GM12865 (cell line): Measurements from ENCODE around the gene EBPL.
"Not testable (repeated sequence)": the region's sequence is repeated elsewhere in the genome, so short reads cannot be mapped to it uniquely, and the experiment has no call there.

Experiments used
- DNase-seq: peaks from one replicate; pipeline ENCODE4 v3.0.0; 2010; ENCODE audit warnings: low read depth
- H3K4me3 ChIP-seq: 2 replicates; pipeline ENCODE4 v1.5.1; 2011; ENCODE audit warnings: mild to moderate bottlenecking, low read depth, low read length, control low read depth
- TF ChIP-seq, protein P1 (sequence below): IDR thresholded peaks from 2 replicates; pipeline ENCODE4 v1.5.1; 2011; ENCODE audit warnings: low read length, control low read depth, low read depth, inconsistent platforms; ENCODE audit not compliant: insufficient read depth; ENCODE audit errors: missing control alignments

The EBPL gene

DNA sequence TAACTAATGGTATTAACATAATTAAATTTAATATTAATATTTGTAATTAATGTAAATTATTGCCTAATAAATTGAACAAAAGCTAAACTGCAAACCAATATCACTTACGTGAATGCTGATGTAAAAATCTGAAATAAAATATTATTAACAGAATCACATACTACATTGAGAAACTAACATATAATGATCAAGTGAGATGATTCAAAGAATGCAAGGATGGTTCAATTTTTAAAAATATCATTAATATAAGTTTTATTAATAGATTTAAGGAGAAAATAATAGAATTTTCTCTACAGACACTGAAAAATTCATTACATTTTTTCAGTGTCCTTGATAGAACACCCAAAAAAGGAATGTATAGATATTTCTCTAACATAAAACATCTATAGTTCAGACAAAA lies 23.5 kb upstream of the EBPL start:
- TF ChIP-seq, protein P1, sequence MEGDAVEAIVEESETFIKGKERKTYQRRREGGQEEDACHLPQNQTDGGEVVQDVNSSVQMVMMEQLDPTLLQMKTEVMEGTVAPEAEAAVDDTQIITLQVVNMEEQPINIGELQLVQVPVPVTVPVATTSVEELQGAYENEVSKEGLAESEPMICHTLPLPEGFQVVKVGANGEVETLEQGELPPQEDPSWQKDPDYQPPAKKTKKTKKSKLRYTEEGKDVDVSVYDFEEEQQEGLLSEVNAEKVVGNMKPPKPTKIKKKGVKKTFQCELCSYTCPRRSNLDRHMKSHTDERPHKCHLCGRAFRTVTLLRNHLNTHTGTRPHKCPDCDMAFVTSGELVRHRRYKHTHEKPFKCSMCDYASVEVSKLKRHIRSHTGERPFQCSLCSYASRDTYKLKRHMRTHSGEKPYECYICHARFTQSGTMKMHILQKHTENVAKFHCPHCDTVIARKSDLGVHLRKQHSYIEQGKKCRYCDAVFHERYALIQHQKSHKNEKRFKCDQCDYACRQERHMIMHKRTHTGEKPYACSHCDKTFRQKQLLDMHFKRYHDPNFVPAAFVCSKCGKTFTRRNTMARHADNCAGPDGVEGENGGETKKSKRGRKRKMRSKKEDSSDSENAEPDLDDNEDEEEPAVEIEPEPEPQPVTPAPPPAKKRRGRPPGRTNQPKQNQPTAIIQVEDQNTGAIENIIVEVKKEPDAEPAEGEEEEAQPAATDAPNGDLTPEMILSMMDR, result no peak
- no peak for DNase-seq
- H3K4me3 ChIP-seq, result no peak overlapping the region

DNA sequence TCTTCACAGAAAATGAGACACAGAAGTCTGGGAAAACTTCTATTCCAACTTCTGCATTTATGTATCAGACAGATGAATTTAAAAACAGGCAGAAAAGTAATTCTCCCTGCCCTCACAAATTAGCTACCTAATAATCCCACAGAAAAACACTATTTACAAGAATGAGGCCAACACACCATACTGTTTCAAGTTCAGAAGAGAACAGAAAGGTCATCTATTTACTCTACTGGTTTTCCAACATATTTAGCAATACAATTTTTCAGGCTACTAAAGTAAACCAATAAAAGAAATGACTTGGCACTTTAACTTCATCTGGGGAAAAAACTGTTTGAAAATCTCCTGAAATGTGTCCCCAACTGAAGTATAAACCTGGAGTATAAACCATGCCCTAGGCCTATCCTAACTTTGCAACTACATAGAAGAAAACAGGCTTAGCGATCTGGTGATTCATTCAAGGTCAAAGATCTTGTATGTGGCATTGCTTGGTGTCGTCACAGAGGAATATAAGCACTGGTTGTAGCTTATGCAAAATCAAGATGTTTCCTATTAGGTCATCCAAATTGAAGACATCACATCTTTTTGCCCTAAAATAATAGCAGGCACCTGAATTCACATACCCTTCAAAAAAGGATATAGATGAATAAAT lies 20.1 kb upstream of the EBPL start:
- H3K4me3 ChIP-seq, result no peak overlapping the region
- TF ChIP-seq, protein P1, result no peak
- DNase-seq, result no peak

DNA sequence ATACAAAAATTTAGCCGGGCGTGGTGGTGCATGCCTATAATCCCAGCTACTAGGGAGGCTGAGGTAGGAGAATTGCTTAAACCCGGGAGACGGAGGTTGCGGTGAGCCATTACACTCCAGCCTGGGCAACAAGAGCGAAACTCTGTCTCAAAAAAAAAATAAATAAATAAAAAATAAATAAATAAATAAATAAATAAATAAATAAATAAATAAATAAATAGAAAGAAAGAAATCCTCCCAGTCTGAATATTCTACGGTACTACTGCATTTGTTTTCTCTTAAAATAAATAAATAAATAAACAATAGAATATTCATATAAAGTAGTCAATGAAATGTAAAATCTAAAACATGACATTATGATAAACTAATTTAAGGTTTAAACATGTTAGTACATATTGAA lies 13.0 kb upstream of the EBPL start:
- H3K4me3 ChIP-seq, DNase-seq: not testable (repeated sequence)

DNA sequence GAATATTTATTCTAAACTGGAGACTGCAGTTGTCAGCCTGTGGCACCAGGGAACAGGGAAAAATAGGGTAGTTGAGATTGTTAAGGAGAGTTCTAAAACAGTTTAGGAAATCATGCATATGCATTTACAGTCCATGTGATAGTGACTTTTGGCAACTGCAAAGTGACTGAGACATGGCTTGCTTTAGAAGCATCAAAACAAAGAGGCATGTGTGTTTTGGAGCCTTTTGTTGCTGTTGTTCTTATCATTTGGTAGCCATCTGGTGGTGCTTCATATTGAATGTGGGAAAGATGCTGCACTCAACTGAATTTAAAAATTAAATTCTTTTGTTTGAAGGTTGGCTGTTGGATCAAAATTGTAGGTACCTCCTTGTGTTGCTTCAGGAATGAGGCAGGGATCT lies 10.2 kb upstream of the EBPL start:
- no peak for DNase-seq
- no peak overlapping the region for H3K4me3 ChIP-seq
- TF ChIP-seq, protein P1, result no peak

DNA sequence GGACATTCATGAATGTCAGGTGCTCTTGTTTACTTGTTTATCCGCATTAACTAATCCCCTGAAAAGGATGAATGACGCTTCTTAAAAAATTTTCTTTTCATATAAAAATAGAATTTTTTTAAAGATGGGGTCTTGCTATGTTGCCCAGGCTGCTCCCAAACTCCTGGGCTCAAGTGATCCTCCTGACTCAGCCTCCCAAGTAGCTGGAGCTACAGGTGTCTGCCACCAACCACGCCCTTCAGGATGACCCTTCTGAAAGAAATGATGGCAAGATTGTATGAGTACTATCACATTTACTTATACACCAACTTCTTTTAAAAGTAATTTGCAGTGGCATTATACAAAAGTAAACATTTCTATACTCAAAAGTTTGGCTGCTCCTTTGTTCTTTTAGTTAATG lies 6.2 kb upstream of the EBPL start:
- no peak overlapping the region for H3K4me3 ChIP-seq
- DNase-seq, result no peak
- TF ChIP-seq, protein P1, result no peak

DNA sequence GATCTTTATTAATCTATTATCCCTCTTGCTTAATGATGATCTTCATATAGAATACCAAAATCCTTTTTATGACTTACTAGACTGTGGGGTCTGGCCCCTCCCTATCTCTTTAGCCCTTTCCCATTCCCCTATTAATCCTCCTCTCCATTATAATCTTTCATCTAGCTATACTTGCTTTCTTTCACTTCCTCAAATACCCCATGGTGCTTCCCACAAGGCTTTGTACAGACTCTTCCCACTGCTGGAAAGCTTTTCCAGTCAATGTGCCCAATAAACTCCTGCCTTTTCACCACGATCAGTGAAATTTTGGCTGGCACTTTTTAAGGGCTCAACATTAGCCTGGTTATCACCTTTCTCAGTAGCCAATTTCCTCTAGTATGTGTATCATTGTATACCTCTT lies 3.2 kb upstream of the EBPL start:
- no peak for DNase-seq
- TF ChIP-seq, protein P1, result no peak

DNA sequence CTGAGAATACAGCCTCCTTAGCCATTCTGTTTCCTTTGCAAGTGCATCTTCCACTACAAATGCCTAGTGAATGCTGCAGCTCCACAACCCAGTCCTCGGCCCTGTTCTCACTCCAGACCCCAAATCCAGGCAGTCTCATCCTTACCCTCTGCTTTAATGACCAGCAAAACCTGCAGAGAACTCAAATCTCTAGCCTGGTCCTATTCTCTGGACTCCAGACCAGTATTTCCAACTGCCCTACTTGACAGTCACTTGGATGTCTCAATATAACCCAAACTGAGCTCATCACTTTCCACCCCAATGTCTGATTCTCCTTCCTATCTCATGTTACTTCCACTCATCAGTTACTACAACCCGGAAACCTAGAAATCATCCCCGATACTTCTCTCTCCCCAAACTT lies 2.6 kb upstream of the EBPL start:
- H3K4me3 ChIP-seq, result no peak overlapping the region
- DNase-seq, result no peak
- TF ChIP-seq, protein P1, result no peak

More for the DNA sequence above, 3.2 kb upstream of the EBPL start:
- H3K4me3 ChIP-seq, result no peak overlapping the region

DNA sequence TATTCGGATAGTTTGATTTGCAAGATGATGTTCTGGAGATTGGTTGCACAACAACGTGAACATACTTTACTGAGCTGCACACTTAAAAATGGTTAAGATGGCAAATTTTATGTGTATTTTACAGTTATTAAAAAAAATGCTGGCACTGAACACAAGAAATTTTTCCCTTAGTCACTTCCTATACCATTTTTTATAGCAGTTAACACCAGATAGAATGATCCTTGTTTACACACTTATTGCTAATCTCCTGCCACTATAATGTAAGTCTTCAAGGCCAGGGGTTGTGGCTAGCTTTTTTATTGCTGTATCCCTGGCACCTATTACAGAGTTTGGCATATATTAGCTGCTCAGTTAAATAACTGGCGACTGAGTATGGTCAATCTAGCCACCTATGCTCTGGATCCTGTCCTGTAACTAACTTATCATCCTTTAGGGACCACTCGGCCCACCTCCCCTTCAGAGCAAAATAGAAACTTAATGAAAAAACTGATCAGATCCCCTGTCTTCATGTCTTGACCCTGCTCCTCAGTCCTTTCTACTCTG lies 2.0 kb upstream of the EBPL start:
- DNase-seq, result no peak
- H3K4me3 ChIP-seq, result no peak overlapping the region
- TF ChIP-seq, protein P1, result no peak
